PC-3 (cell line): Measurements from ENCODE around the gene CHRNB2.

Experiments used
- CTCF ChIP-seq: fragments of 300-600 bp; sonication (generic); conservative IDR thresholded peaks from 2 replicates; pipeline ENCODE4 v1.5.1; 2017; ENCODE audit warnings: antibody characterized with exemption, low read depth, mild to moderate bottlenecking, low read length
- EZH2 ChIP-seq: fragments of 300-600 bp; sonication (generic); IDR thresholded peaks from one replicate; pipeline ENCODE4 v1.6.1; 2017; ENCODE audit warnings: antibody characterized with exemption, mild to moderate bottlenecking, low read length; ENCODE audit not compliant: unreplicated experiment
- EZH2phosphoT487 ChIP-seq: fragments of 300-600 bp; sonication (generic); IDR thresholded peaks from 2 replicates; pipeline ENCODE4 v1.6.1; 2018; ENCODE audit warnings: mild to moderate bottlenecking, antibody characterized with exemption, low read length, borderline replicate concordance

GRCh38 chr1:154565876-154566275, 1.7 kb upstream of the CHRNB2 start:
- TF ChIP-seq CTCF = no peak
- TF ChIP-seq EZH2 = no peak
- no peak for TF ChIP-seq EZH2phosphoT487
